Superior temporal gyrus (tissue), 1 donor: ENCODE measurements around the gene AAMDC.
"Not testable (repeated sequence)": the region's sequence is repeated elsewhere in the genome, so short reads cannot be mapped to it uniquely, and the experiment has no call there.

Source experiments
- DNase-seq: peaks from one replicate; pipeline ENCODE4 v3.0.0-alpha.2; 2016; ENCODE audit errors: extremely low spot score

AAMDC gene

GRCh38 chr11:77821349-77821851, 456 bp downstream of the AAMDC start:
- no peak for DNase-seq

- not testable (repeated sequence) for DNase-seq
Observed at GRCh38 chr11:77822126-77822525, 1.2 kb downstream of the AAMDC start.

GRCh38 chr11:77823775-77824174, 2.8 kb downstream of the AAMDC start:
- no peak for DNase-seq

- DNase-seq = no peak
Observed at GRCh38 chr11:77828926-77829325, 8.0 kb downstream of the AAMDC start.

GRCh38 chr11:77833302-77833701, 12.4 kb downstream of the AAMDC start:
- no peak for DNase-seq

GRCh38 chr11:77842441-77843121, 21.6 kb downstream of the AAMDC start:
- DNase-seq = no peak

GRCh38 chr11:77843700-77844099, 22.8 kb downstream of the AAMDC start:
- DNase-seq = not testable (repeated sequence)

- no peak for DNase-seq
Observed at GRCh38 chr11:77851503-77851902, 30.6 kb downstream of the AAMDC start.

- no peak for DNase-seq
Observed at GRCh38 chr11:77854838-77855237, 33.9 kb downstream of the AAMDC start.

- not testable (repeated sequence) for DNase-seq
Observed at GRCh38 chr11:77857906-77858457, 37.0 kb downstream of the AAMDC start.

- not testable (repeated sequence) for DNase-seq
Observed at GRCh38 chr11:77861444-77861843, 40.5 kb downstream of the AAMDC start.

GRCh38 chr11:77865805-77866204, 44.9 kb downstream of the AAMDC start:
- DNase-seq = no peak

GRCh38 chr11:77866336-77866735, 45.4 kb downstream of the AAMDC start:
- no peak for DNase-seq

- no peak for DNase-seq
Observed at GRCh38 chr11:77868744-77869143, 47.8 kb downstream of the AAMDC start.

- no peak for DNase-seq
Observed at GRCh38 chr11:77871855-77872254, 50.9 kb downstream of the AAMDC start.

GRCh38 chr11:77873345-77873744, 52.4 kb downstream of the AAMDC start:
- DNase-seq = no peak

- no peak for DNase-seq
Observed at GRCh38 chr11:77874206-77874605, 53.3 kb downstream of the AAMDC start.

- DNase-seq = no peak
Observed at GRCh38 chr11:77876045-77876444, 55.1 kb downstream of the AAMDC start.

- DNase-seq = not testable (repeated sequence)
Observed at GRCh38 chr11:77878247-77878646, 57.3 kb downstream of the AAMDC start.

- DNase-seq = no peak
Observed at GRCh38 chr11:77879218-77879617, 58.3 kb downstream of the AAMDC start.

- DNase-seq = no peak
Observed at GRCh38 chr11:77882396-77882795, 61.5 kb downstream of the AAMDC start.

- DNase-seq = no peak
Observed at GRCh38 chr11:77883775-77884174, 62.8 kb downstream of the AAMDC start.

GRCh38 chr11:77884186-77884828, 63.4 kb downstream of the AAMDC start:
- DNase-seq = no peak
